ENCODE data around the gene LCN12. TPM values are rescaled to one million over a fixed set of nuclear protein-coding genes. Genes with fewer than 3 reads are reported as not detected.

LCN12 gene
- total and polyA plus RNA-seq, 4 donors, result 0.71 to 3.3 (median 1.6) TPM; not detected in 1

GRCh38 chr9:136950656-136951276, 1.3 kb upstream of the LCN12 start:
- H3K27ac ChIP-seq (ENCODE audit: low read depth in 1 of 2, low read length in 2 of 2), result peak overlapping the region in 1 of 2 donors; percentile 41
- no peaks in the 10 kb centered on the region for H3K9me3 ChIP-seq (ENCODE audit: control insufficient read depth, low read length)
- 8 to 14% methylated on average over 8 to 9 of the region's 9 CpGs for WGBS, 2 donors
- H3K4me3 ChIP-seq (ENCODE audit: low read length in 2 of 2), result no peak overlapping the region
- intact Hi-C loops (cut with DNase I), result loop anchor here in 1 of 2 donors (5.0 kb wide), 1 partner anchor 82 kb away; the partner anchor contains the start of gene FUT7
- DNase-seq (no peak), ATAC-seq (ENCODE audit: low FRiP score) (peak; percentile 0)
- no peaks in the 10 kb centered on the region for H3K4me1 ChIP-seq (ENCODE audit: control insufficient read depth in 1 of 2, insufficient read depth in 2 of 2, low read length in 2 of 2)
- no peaks in the 10 kb centered on the region for H3K36me3 ChIP-seq (ENCODE audit: control insufficient read depth in 1 of 2, insufficient read depth in 2 of 2, low read length in 1 of 2)
- H3K27me3 ChIP-seq (ENCODE audit: control insufficient read depth in 1 of 2, insufficient read depth in 2 of 2, low read length in 1 of 2), result no peaks in the 10 kb centered on the region

DNA sequence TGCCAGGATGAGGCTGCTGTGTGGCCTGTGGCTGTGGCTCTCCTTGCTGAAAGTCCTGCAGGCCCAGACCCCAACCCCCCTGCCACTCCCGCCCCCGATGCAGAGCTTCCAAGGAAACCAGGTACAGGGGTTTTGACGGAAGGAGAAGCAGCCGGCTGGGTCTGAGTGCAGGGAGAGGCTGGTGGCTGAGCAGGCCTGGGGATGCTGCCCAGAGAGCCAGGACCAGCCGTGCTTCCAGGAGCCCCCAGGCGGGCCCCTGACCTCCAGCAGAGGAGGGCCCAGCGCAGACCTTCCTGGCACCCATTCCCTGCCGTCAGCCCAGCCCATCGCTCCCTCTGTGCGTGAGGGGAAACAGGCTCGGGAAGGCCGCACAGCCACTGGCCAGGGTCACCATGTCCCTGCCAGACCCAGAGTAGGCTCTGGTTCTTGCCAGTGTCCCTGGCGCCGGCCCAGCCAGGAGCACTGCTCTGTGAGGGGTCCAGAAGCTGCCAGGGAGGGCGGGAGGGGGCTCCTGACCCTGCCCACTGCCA, 313 bp downstream of the LCN12 start:
- Histone ChIP-seq H3K27me3 (ENCODE audit: control insufficient read depth in 1 of 2, insufficient read depth in 2 of 2, low read length in 1 of 2) (no peaks in the 10 kb centered on the region), H3K4me3 (ENCODE audit: low read length in 2 of 2) (no peak overlapping the region), H3K9me3 (ENCODE audit: control insufficient read depth, low read length) (no peaks in the 10 kb centered on the region), H3K27ac (ENCODE audit: low read depth in 1 of 2, low read length in 2 of 2) (no peak overlapping the region), H3K36me3 (ENCODE audit: control insufficient read depth in 1 of 2, insufficient read depth in 2 of 2, low read length in 1 of 2) (no peaks in the 10 kb centered on the region), H3K4me1 (ENCODE audit: control insufficient read depth in 1 of 2, insufficient read depth in 2 of 2, low read length in 2 of 2) (no peaks in the 10 kb centered on the region)
- no peak for DNase-seq
- 71 to 73% methylated on average over 15 of the region's 15 CpGs for WGBS, 2 donors
- no peak for ATAC-seq (ENCODE audit: low FRiP score)
- intact Hi-C loops (cut with DNase I), result loop anchor here in 1 of 2 donors (5.0 kb wide), 1 partner anchor 80 kb away; the partner anchor contains the start of gene FUT7

DNA sequence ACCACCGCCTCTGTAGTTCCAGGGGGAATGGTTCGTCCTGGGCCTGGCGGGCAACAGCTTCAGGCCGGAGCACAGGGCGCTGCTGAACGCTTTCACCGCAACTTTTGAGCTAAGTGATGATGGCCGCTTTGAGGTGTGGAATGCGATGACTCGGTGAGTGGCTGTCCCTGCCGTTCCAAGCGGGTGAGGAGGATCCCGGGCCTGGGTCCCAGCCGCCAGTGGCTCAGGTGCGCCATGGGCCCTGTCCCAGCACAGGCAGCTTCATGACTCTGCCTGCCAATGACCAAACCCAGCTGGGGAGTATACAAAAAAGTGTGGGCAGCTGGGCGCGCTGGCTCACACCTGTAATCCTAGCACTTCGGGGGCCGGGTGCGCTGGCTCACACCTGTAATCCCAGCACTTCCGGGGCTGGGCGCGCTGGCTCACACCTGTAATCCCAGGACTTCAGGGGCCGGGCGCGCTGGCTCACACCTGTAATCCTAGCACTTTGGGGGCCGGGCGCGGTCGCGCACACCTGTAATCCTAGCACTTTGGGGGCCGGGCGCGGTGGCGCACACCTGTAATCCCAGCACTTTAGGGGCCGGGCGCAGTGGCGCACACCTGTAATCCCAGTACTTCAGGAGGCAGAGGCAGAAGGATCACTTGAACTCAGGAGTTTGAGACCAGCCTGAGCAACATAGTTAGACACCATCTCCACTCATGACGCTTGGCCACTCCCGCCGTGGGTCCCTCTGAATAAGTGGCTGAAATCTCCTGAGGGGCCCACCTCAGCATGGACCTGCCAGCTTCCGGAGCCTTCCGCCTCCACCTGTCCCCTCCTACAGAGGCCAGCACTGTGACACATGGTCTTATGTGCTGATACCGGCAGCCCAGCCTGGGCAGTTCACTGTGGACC, 1.1 kb downstream of the LCN12 start:
- H3K36me3 ChIP-seq (ENCODE audit: control insufficient read depth in 1 of 2, insufficient read depth in 2 of 2, low read length in 1 of 2), result no peaks in the 10 kb centered on the region
- H3K4me3 ChIP-seq (ENCODE audit: low read length in 2 of 2), result no peak overlapping the region
- H3K9me3 ChIP-seq (ENCODE audit: control insufficient read depth, low read length), result no peaks in the 10 kb centered on the region
- DNase-seq (no peak), ATAC-seq (ENCODE audit: low FRiP score) (no peak)
- intact Hi-C loops (cut with DNase I), result loop anchor here in 1 of 2 donors (5.0 kb wide), 1 partner anchor 79 kb away; the partner anchor contains the start of gene FUT7
- 91 to 92% methylated on average over 44 of the region's 44 CpGs for WGBS, 2 donors
- H3K27me3 ChIP-seq (ENCODE audit: control insufficient read depth in 1 of 2, insufficient read depth in 2 of 2, low read length in 1 of 2), result no peaks in the 10 kb centered on the region
- no peaks in the 10 kb centered on the region for H3K4me1 ChIP-seq (ENCODE audit: control insufficient read depth in 1 of 2, insufficient read depth in 2 of 2, low read length in 2 of 2)
- H3K27ac ChIP-seq (ENCODE audit: low read depth in 1 of 2, low read length in 2 of 2), result no peak overlapping the region

DNA sequence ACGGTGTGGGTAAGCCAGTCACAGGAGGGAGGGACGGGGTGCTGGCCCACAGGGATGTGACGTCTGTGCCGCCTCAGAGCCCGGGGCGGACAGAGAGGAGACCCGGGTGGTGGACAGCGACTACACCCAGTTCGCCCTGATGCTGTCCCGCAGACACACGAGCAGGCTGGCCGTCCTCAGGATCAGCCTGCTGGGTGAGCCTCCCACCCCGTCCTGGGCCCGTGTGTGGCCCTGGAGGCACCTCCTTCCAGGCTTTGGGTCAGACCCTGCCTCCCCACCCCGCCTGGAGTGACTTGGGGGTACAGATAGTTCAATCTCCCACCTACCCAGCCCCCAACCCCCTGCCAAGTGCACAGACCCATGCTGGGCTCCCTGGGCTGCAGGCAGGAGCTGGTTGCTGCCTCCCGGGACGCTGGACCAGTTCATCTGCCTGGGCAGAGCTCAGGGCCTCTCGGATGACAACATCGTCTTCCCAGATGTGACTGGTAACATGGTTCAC, 1.7 kb downstream of the LCN12 start:
- intact Hi-C loops (cut with DNase I), result loop anchor here in 1 of 2 donors (2.0 to 5.0 kb wide), 2 partner anchors 43 to 78 kb away; partner anchors contain the start of genes CLIC3 and FUT7
- Histone ChIP-seq H3K4me1 (ENCODE audit: control insufficient read depth in 1 of 2, insufficient read depth in 2 of 2, low read length in 2 of 2) (no peaks in the 10 kb centered on the region), H3K27me3 (ENCODE audit: control insufficient read depth in 1 of 2, insufficient read depth in 2 of 2, low read length in 1 of 2) (no peaks in the 10 kb centered on the region), H3K27ac (ENCODE audit: low read depth in 1 of 2, low read length in 2 of 2) (no peak overlapping the region), H3K36me3 (ENCODE audit: control insufficient read depth in 1 of 2, insufficient read depth in 2 of 2, low read length in 1 of 2) (no peaks in the 10 kb centered on the region), H3K4me3 (ENCODE audit: low read length in 2 of 2) (no peak overlapping the region), H3K9me3 (ENCODE audit: control insufficient read depth, low read length) (no peaks in the 10 kb centered on the region)
- WGBS, 2 donors, result 83 to 91% methylated on average over 17 to 19 of the region's 19 CpGs
- ATAC-seq (ENCODE audit: low FRiP score) (no peak), DNase-seq (no peak)

DNA sequence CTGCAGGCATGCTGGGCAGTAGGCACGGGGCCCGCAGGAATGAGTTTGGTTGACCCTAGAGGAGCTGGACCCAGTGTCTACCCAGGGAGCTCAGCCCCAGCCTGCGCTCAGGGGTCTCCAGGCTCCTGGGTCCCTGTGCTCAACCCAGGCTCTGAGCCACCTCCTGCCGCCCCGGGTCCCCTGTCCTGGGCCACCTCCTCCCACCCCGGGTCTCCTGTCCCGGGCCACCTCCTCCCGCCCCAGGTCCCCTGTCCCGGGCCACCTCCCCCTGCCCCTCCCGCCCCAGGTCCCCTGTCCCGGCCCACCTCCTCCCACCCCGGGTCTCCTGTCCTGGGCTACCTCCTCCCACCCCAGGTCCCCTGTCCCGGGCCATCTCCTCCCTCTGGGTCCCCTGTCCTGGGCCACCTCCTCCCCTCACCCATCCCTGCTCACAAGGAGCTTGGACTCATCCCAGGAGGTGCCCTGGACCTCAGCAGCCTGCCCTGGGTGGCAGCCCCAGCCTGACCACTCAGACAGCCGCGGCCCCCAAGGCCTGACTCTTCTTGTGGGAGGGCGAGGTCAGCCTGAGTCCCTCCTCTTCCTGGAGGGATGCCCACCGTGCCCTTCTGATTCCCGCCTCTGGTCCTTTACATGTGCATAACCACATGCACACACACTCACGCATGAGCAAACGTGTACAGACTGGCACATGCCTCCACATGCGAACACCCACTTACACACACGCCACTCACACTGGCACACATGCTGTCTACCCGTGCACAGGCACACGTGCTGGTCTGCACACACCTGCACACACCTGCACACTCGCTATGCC, 2.4 kb downstream of the LCN12 start:
- intact Hi-C loops (cut with DNase I), result loop anchor here in 1 of 2 donors (2.0 to 5.0 kb wide), 2 partner anchors 42 to 78 kb away; partner anchors contain the start of genes CLIC3 and FUT7
- WGBS, 2 donors, result 87 to 92% methylated on average over 24 to 25 of the region's 25 CpGs
- Histone ChIP-seq H3K9me3 (ENCODE audit: control insufficient read depth, low read length) (no peaks in the 10 kb centered on the region), H3K27ac (ENCODE audit: low read depth in 1 of 2, low read length in 2 of 2) (no peak overlapping the region), H3K27me3 (ENCODE audit: control insufficient read depth in 1 of 2, insufficient read depth in 2 of 2, low read length in 1 of 2) (no peaks in the 10 kb centered on the region), H3K4me3 (ENCODE audit: low read length in 2 of 2) (no peak overlapping the region), H3K4me1 (ENCODE audit: control insufficient read depth in 1 of 2, insufficient read depth in 2 of 2, low read length in 2 of 2) (no peaks in the 10 kb centered on the region), H3K36me3 (ENCODE audit: control insufficient read depth in 1 of 2, insufficient read depth in 2 of 2, low read length in 1 of 2) (no peaks in the 10 kb centered on the region)
- no peak for ATAC-seq (ENCODE audit: low FRiP score)
- no peak for DNase-seq

DNA sequence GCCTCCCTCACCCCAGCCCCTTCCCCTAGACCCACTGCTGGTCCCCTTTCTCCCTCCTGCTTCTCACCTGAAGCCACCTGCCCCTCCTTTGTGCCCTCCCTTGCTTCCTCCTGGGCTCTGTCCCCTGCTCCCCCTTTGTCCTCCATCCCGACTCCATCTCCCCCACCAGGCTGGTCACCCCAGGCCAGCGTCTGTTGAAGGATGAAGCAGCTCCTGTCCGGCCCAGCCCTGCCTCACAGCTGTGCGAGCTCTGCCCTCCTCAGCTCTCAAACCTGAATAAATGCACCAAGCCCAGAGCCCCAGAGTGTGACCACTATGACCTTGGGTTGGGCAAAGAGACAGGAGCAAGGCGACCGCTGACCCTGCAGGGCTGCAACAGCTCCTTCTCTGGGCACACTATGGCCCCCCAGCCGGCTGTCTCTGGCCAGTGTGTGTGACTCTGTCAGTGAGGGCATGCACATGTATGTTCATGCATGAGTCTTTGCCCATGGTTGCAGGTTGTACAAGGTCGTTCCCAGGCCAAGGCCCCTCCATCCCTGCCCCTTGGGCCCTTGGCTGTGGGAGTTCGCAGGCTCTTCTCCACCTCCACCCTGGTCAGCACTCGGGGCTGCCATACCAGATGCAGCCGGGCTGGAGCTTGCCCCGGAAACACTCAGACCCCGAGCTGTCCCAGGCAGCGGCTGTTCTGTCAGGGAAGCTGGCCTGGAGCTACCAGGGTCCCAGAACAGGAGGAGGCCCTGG, 3.3 kb downstream of the LCN12 start:
- Histone ChIP-seq H3K36me3 (ENCODE audit: control insufficient read depth in 1 of 2, insufficient read depth in 2 of 2, low read length in 1 of 2) (no peaks in the 10 kb centered on the region), H3K4me3 (ENCODE audit: low read length in 2 of 2) (no peak overlapping the region), H3K4me1 (ENCODE audit: control insufficient read depth in 1 of 2, insufficient read depth in 2 of 2, low read length in 2 of 2) (no peaks in the 10 kb centered on the region), H3K9me3 (ENCODE audit: control insufficient read depth, low read length) (no peaks in the 10 kb centered on the region), H3K27me3 (ENCODE audit: control insufficient read depth in 1 of 2, insufficient read depth in 2 of 2, low read length in 1 of 2) (no peaks in the 10 kb centered on the region), H3K27ac (ENCODE audit: low read depth in 1 of 2, low read length in 2 of 2) (no peak overlapping the region)
- no peak for DNase-seq
- intact Hi-C loops (cut with DNase I), result loop anchor here in 1 of 2 donors (2.0 kb wide), 1 partner anchor 41 kb away; the partner anchor contains the start of gene CLIC3
- WGBS, 2 donors, result 90 to 91% methylated on average over 14 of the region's 14 CpGs
- no peak for ATAC-seq (ENCODE audit: low FRiP score)

- Histone ChIP-seq H3K4me3 (ENCODE audit: low read length in 2 of 2) (no peak overlapping the region), H3K27me3 (ENCODE audit: control insufficient read depth in 1 of 2, insufficient read depth in 2 of 2, low read length in 1 of 2) (no peaks in the 10 kb centered on the region), H3K9me3 (ENCODE audit: control insufficient read depth, low read length) (no peaks in the 10 kb centered on the region), H3K4me1 (ENCODE audit: control insufficient read depth in 1 of 2, insufficient read depth in 2 of 2, low read length in 2 of 2) (no peaks in the 10 kb centered on the region), H3K36me3 (ENCODE audit: control insufficient read depth in 1 of 2, insufficient read depth in 2 of 2, low read length in 1 of 2) (no peaks in the 10 kb centered on the region), H3K27ac (ENCODE audit: low read depth in 1 of 2, low read length in 2 of 2) (no peak overlapping the region)
- DNase-seq (no peak), ATAC-seq (ENCODE audit: low FRiP score) (no peak)
- intact Hi-C loops (cut with DNase I), result loop anchor here in 1 of 2 donors (2.0 kb wide), 1 partner anchor 41 kb away; the partner anchor contains the start of gene CLIC3
- 97 to 98% methylated on average over 9 of the region's 9 CpGs for WGBS, 2 donors
Observed at GRCh38 chr9:136955943-136956335, 3.9 kb downstream of the LCN12 start.

Measured in aorta (tissue), 5 donors.